ENCODE measurements around the gene CSRP2.

The CSRP2 gene

DNA sequence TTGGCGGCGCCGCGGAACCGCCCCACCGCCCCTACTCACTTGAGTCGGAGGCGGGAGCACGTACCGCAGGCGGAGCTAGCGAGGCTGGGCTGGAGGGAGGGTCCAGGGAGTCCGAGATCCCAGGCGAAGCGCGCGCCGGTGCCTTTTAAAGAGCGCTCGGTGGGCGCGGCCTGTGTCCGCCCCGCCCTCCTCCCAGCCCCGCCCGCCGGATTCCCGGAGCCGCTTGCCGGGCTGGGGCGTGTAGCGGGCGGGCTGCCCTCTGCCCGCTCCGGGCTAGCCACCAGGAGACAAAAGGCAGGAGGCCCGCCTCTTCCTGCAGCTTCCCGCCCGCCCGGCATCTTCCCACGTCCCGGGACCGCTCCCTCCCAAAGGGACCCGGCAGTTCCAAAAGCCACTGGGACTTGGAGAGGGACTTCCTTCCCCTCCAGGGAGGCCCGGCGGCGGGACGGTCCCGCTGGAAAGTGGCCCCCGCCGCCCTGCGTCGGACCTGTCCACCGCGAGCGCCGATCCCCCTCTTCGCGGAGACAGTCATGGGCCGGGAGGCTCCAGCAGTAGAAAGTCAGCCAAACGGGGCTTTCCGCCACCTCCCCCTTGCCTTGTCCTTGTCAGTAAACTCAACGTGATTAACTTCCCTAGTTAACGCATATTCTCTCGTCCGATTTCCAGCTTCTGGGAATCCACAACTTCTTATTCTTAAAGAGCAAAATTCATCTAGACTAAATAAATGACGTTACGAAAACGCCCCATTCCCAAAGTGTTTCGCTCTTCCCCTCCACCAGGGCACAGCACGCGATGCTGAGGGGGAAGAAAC lies at the start of gene CSRP2:
TSS of gene CSRP2 (minus strand) at position 121 of the 811 bp plus-strand sequence. CDS start 12,759 bp downstream, outside the sequence.
- TF ChIP-seq, protein P1, sequence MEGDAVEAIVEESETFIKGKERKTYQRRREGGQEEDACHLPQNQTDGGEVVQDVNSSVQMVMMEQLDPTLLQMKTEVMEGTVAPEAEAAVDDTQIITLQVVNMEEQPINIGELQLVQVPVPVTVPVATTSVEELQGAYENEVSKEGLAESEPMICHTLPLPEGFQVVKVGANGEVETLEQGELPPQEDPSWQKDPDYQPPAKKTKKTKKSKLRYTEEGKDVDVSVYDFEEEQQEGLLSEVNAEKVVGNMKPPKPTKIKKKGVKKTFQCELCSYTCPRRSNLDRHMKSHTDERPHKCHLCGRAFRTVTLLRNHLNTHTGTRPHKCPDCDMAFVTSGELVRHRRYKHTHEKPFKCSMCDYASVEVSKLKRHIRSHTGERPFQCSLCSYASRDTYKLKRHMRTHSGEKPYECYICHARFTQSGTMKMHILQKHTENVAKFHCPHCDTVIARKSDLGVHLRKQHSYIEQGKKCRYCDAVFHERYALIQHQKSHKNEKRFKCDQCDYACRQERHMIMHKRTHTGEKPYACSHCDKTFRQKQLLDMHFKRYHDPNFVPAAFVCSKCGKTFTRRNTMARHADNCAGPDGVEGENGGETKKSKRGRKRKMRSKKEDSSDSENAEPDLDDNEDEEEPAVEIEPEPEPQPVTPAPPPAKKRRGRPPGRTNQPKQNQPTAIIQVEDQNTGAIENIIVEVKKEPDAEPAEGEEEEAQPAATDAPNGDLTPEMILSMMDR (IDR thresholded peaks at IDR 0.05; ENCODE audit: low read depth, low read length) = peak; percentile 15; the same call in 1 of the 2 replicates
- peak; percentile 77 for DNase-seq (ENCODE audit: extremely low read depth, low read depth)

DNA sequence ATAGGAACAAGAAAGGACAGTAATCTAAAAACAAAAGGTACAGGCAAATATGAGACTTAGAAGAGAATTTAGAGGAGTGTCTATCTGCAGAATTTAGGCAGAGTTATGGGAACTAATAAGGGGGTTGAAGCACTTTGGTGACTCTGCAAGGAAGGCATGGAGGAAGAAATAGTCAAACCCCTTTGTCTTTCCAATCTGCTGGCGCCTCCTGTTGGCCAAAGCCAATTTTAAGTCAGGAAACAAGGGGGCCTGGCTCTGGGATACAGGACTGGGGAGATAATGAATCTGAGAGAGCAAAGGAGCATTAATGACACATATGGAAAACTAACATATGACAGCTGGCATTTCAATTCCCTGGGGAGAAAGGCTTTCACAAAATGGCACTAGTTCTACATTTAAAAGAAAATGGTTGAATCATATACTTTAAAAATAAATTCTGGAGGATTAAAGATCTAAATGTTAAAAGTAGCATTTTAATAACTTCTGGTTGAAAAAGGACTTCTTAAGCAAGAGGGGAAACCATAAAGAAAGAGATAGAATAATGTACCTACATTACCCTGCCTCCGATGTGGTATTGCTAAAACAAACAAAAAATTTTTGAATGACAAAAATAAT lies 48.5 kb upstream of the CSRP2 start:
- DNase-seq (ENCODE audit: extremely low read depth, low read depth) = no peak
- TF ChIP-seq, protein P1 (IDR thresholded peaks at IDR 0.05; ENCODE audit: low read depth, low read length) = peak; percentile 54

DNA sequence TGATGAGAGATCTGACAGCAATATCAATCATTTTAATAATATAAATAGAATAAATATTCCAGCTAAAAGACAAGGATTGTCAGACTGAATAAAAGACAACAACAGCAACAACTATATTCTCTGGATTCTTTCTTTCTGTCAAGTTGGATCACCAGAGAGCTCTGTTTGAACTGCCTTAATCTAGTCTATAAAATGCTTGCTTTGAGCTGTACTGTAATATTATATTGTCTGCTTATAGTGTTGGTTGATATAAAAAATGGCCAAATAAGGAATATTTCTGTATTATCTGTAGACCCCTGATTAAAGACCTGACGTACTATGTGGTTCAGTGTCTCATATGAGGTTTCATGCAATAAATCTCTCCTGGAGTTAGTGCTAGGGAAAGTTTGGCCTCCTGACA lies 46.3 kb upstream of the CSRP2 start:
- no peak for DNase-seq (ENCODE audit: extremely low read depth, low read depth)
- TF ChIP-seq, protein P1 (IDR thresholded peaks at IDR 0.05; ENCODE audit: low read depth, low read length) = no peak

DNA sequence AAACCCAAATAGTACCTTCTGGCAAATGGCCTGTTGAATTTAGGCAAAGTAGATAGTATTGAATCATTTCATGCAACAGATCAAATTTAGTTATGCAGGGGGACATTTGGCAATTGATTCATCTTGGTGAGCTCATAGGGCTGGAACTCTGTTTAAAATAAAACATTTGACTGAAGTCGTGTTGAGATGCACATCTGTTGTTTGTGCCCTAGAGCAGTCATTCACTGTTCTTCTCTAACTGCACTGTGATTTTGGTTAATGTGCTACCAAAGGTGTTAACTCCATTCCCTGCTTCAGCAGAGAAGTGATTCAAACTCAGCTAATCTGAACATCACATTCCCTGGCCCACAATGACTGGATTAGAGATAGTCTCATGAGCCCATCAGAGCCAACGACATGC lies 44.0 kb upstream of the CSRP2 start:
- TF ChIP-seq, protein P1 (IDR thresholded peaks at IDR 0.05; ENCODE audit: low read depth, low read length) = no peak
- DNase-seq (ENCODE audit: extremely low read depth, low read depth) = no peak

DNA sequence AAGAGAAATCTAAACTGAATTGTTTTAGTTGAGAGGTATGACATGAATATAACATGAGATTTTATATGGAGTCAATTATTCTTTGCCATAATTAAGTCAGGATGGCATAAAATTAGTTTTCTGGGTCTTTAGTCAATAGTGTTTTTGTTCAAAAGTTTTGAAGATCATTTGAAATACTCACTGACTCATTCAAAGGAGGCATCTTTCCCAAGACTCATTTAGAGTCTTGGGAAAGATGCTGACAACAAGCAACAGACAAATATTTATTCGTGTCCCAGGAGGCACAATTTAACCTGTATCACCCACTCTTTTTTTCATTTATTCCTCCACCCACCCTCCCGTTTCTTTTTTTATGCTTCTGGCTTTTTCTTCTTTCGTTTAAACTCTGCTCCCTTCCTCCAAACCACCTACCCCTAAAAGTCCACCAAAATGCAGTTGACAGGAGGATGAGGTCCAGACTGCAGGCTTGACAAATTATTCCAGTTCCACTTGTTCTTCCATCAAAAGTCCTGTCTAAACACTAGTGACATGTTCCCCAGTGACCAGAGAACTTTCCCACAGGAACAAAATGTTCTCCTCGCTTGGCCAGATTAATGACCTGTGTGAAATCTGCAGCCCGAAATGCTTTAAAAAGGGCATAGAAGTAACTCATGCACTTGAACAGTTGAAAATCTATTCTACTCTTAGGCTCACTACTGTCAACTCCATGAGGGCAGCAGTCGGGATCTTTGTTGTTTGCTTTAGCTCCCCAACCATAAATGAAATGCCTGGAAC lies 43.3 kb upstream of the CSRP2 start:
- TF ChIP-seq, protein P1 (IDR thresholded peaks at IDR 0.05; ENCODE audit: low read depth, low read length) = no peak
- no peak for DNase-seq (ENCODE audit: extremely low read depth, low read depth)

DNA sequence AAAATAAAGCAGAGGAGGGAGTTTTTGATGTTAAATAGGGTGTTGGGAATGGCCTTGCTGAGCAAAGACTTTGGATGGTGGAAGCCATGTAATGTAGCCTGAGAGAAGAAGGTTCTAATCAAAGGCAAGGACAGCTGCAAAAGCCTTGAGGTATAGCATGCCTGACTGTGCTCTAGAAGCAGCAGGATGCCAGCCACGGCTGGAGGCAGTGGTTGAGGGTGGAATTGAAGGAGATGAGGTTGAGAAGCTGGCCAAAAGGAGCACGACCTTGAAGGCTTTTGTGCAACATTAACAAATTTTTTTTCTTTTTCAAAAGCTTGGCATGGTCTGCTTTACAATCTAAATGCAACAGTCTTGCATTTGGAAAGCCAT lies 42.3 kb upstream of the CSRP2 start:
- no peak for DNase-seq (ENCODE audit: extremely low read depth, low read depth)
- TF ChIP-seq, protein P1 (IDR thresholded peaks at IDR 0.05; ENCODE audit: low read depth, low read length) = no peak
